ENCODE results near the gene USP9X. TPM values are rescaled to one million over a fixed set of nuclear protein-coding genes. Genes with fewer than 3 reads are reported as not detected.

USP9X gene
- total and polyA plus RNA-seq, 2 experiments from 2014 or later = 62.2 to 329 TPM

DNA sequence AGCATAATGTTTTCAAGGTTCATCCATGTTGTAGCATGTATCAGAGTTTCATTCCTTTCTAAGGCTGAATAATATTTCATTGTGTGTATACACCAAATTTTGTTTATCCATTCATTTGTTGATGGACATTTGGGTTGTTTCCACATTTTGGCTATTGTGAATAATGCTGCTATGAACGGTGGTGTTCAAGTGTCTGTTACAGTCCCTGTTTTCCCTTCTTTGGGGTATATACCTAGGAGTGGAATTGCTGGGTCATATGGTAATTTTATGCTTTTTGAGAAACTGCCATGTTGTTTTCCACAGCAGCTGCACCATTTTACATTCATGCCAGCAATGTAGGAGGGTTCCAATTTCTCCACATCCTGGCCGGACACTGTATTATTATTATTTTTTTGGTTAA lies 3.4 kb upstream of the USP9X start:
- no peak overlapping the region for H3K4me3 Mint-ChIP-seq
- no peak overlapping the region for H3K27ac ChIP-seq (ENCODE audit: low read depth)
- TF ChIP-seq ZNF331 (CRISPR knock-in tag; IDR thresholded peaks at IDR 0.05; ENCODE audit: low read depth) (no peak), REST (IDR thresholded peaks at IDR 0.05; ENCODE audit: unreplicated experiment) (no peak), CREB1 (CRISPR knock-in tag; IDR thresholded peaks at IDR 0.05; ENCODE audit: low read depth) (no peak), ETS1 (IDR thresholded peaks at IDR 0.05) (no peak), EZH2 (IDR thresholded peaks at IDR 0.05; ENCODE audit: low read depth, unreplicated experiment) (no peak), EZH2phosphoT487 (IDR thresholded peaks at IDR 0.05; ENCODE audit: unreplicated experiment) (no peak), STAT1 (IDR thresholded peaks at IDR 0.05; ENCODE audit: unreplicated experiment) (no peak), POLR2AphosphoS5 (IDR thresholded peaks at IDR 0.05; ENCODE audit: low read depth) (no peak), ZNF114 (CRISPR knock-in tag; IDR thresholded peaks at IDR 0.05) (no peak), NANOG (IDR thresholded peaks at IDR 0.05; ENCODE audit: borderline replicate concordance) (no peak), JUNB (IDR thresholded peaks at IDR 0.05; ENCODE audit: unreplicated experiment) (no peak)
- TF ChIP-seq, protein P1, sequence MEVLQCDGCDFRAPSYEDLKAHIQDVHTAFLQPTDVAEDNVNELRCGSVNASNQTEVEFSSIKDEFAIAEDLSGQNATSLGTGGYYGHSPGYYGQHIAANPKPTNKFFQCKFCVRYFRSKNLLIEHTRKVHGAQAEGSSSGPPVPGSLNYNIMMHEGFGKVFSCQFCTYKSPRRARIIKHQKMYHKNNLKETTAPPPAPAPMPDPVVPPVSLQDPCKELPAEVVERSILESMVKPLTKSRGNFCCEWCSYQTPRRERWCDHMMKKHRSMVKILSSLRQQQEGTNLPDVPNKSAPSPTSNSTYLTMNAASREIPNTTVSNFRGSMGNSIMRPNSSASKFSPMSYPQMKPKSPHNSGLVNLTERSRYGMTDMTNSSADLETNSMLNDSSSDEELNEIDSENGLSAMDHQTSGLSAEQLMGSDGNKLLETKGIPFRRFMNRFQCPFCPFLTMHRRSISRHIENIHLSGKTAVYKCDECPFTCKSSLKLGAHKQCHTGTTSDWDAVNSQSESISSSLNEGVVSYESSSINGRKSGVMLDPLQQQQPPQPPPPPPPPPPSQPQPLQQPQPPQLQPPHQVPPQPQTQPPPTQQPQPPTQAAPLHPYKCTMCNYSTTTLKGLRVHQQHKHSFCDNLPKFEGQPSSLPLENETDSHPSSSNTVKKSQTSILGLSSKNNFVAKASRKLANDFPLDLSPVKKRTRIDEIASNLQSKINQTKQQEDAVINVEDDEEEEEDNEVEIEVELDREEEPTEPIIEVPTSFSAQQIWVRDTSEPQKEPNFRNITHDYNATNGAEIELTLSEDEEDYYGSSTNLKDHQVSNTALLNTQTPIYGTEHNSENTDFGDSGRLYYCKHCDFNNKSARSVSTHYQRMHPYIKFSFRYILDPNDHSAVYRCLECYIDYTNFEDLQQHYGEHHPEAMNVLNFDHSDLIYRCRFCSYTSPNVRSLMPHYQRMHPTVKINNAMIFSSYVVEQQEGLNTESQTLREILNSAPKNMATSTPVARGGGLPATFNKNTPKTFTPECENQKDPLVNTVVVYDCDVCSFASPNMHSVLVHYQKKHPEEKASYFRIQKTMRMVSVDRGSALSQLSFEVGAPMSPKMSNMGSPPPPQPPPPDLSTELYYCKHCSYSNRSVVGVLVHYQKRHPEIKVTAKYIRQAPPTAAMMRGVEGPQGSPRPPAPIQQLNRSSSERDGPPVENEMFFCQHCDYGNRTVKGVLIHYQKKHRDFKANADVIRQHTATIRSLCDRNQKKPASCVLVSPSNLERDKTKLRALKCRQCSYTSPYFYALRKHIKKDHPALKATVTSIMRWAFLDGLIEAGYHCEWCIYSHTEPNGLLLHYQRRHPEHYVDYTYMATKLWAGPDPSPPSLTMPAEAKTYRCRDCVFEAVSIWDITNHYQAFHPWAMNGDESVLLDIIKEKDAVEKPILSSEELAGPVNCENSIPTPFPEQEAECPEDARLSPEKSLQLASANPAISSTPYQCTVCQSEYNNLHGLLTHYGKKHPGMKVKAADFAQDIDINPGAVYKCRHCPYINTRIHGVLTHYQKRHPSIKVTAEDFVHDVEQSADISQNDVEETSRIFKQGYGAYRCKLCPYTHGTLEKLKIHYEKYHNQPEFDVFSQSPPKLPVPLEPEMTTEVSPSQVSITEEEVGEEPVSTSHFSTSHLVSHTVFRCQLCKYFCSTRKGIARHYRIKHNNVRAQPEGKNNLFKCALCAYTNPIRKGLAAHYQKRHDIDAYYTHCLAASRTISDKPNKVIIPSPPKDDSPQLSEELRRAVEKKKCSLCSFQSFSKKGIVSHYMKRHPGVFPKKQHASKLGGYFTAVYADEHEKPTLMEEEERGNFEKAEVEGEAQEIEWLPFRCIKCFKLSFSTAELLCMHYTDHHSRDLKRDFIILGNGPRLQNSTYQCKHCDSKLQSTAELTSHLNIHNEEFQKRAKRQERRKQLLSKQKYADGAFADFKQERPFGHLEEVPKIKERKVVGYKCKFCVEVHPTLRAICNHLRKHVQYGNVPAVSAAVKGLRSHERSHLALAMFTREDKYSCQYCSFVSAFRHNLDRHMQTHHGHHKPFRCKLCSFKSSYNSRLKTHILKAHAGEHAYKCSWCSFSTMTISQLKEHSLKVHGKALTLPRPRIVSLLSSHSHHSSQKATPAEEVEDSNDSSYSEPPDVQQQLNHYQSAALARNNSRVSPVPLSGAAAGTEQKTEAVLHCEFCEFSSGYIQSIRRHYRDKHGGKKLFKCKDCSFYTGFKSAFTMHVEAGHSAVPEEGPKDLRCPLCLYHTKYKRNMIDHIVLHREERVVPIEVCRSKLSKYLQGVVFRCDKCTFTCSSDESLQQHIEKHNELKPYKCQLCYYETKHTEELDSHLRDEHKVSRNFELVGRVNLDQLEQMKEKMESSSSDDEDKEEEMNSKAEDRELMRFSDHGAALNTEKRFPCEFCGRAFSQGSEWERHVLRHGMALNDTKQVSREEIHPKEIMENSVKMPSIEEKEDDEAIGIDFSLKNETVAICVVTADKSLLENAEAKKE (CRISPR knock-in tag; IDR thresholded peaks at IDR 0.05) = no peak
- TF ChIP-seq, protein P2, sequence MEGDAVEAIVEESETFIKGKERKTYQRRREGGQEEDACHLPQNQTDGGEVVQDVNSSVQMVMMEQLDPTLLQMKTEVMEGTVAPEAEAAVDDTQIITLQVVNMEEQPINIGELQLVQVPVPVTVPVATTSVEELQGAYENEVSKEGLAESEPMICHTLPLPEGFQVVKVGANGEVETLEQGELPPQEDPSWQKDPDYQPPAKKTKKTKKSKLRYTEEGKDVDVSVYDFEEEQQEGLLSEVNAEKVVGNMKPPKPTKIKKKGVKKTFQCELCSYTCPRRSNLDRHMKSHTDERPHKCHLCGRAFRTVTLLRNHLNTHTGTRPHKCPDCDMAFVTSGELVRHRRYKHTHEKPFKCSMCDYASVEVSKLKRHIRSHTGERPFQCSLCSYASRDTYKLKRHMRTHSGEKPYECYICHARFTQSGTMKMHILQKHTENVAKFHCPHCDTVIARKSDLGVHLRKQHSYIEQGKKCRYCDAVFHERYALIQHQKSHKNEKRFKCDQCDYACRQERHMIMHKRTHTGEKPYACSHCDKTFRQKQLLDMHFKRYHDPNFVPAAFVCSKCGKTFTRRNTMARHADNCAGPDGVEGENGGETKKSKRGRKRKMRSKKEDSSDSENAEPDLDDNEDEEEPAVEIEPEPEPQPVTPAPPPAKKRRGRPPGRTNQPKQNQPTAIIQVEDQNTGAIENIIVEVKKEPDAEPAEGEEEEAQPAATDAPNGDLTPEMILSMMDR (conservative IDR thresholded peaks at IDR 0.05; ENCODE audit: low read depth in 2 of 2) = no peak

More for the DNA sequence above, 3.4 kb upstream of the USP9X start:
- Histone ChIP-seq H3F3A (replicated peaks; ENCODE audit: low read depth) (no peaks in the 10 kb centered on the region), H3K9me2 (ENCODE audit: insufficient read depth) (no peaks in the 10 kb centered on the region), H2AFZ (no peak overlapping the region), H3K4me3 (no peak overlapping the region), H3K4me1 (ENCODE audit: insufficient read depth) (peaks cover 8% of the 10 kb centered on the region), H4K20me1 (replicated peaks; ENCODE audit: insufficient read depth) (no peaks in the 10 kb centered on the region), H3K79me2 (replicated peaks; ENCODE audit: insufficient read depth) (peaks cover 28% of the 10 kb centered on the region), H3K36me3 (ENCODE audit: insufficient read depth) (no peaks in the 10 kb centered on the region), H3K4me2 (peak overlapping the region; percentile 35; the same call in 1 of the 2 replicates), H3K27me3 (ENCODE audit: insufficient read depth) (no peaks in the 10 kb centered on the region)
- Mint-ChIP-seq H3K9me3 (no peaks in the 10 kb centered on the region), H3K27ac (no peak overlapping the region; the same call in 1 of the 2 replicates), H3K36me3 (ENCODE audit: low read depth) (peaks cover 4% of the 10 kb centered on the region), H3K4me1 (peaks cover 22% of the 10 kb centered on the region; the same call in 2 of the 3 replicates), H3K27me3 (ENCODE audit: insufficient read depth, low read depth, poor library complexity) (peaks cover 2% of the 10 kb centered on the region)
- ATAC-seq = no peak
- no peak for DNase-seq (ENCODE audit: low spot score)
